Gastroesophageal sphincter (tissue), 3 donors: ENCODE data around the gene A4GALT.

Source experiments
- EP300 ChIP-seq: sonication (generic); formaldehyde crosslinking; IDR thresholded peaks from one replicate; pipeline ENCODE4 v1.6.1; 2017; ENCODE audit warnings: antibody characterized with exemption, mild to moderate bottlenecking
- POLR2A ChIP-seq, 2 donors: fragments of 450-650 bp; IDR thresholded peaks; one replicate each; pipeline ENCODE4 v1.6.1; 2017; ENCODE audit warnings: antibody characterized with exemption in 2 of 2, mild to moderate bottlenecking in 2 of 2, moderate library complexity in 1 of 2
- TF ChIP-seq, protein P1 (sequence below), 4 experiments: fragments of 200-600 bp in 2 of 4; fragments of 450-650 bp in 2 of 4; sonication (generic) in 1 of 4; IDR thresholded peaks; one replicate each; pipeline ENCODE4 v1.5.1; 2017 to 2019; ENCODE audit warnings: antibody characterized with exemption in 4 of 4, mild to moderate bottlenecking in 2 of 4, moderate library complexity in 2 of 4

GRCh38 chr22:42676059-42676607 lies 44.5 kb downstream of the A4GALT start:
- TF ChIP-seq, protein P1, sequence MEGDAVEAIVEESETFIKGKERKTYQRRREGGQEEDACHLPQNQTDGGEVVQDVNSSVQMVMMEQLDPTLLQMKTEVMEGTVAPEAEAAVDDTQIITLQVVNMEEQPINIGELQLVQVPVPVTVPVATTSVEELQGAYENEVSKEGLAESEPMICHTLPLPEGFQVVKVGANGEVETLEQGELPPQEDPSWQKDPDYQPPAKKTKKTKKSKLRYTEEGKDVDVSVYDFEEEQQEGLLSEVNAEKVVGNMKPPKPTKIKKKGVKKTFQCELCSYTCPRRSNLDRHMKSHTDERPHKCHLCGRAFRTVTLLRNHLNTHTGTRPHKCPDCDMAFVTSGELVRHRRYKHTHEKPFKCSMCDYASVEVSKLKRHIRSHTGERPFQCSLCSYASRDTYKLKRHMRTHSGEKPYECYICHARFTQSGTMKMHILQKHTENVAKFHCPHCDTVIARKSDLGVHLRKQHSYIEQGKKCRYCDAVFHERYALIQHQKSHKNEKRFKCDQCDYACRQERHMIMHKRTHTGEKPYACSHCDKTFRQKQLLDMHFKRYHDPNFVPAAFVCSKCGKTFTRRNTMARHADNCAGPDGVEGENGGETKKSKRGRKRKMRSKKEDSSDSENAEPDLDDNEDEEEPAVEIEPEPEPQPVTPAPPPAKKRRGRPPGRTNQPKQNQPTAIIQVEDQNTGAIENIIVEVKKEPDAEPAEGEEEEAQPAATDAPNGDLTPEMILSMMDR (IDR thresholded peaks at IDR 0.05) = no peak
- no peak for TF ChIP-seq EP300
- no peak for TF ChIP-seq POLR2A (IDR thresholded peaks at IDR 0.05)
